CD8-positive, alpha-beta memory T cell (primary cell): ENCODE results near the gene NOC4L. TPM values are rescaled to one million over a fixed set of nuclear protein-coding genes. Genes with fewer than 3 reads are reported as not detected.
A peak's percentile ranks its signal among the peaks of the same experiment; 100 is the strongest.

ENCODE experiments used
- CTCF ChIA-PET: fragments of 350-600 bp; sonication (Branson Sonifier 250); formaldehyde crosslinking; loops from one replicate; lab custom pipeline; 2021; ENCODE audit warnings: antibody characterized with exemption; lab: Charles Lee
- POLR2A ChIA-PET: fragments of 350-600 bp; sonication (Branson Sonifier 250); formaldehyde crosslinking; loops from one replicate; lab custom pipeline; 2021; ENCODE audit warnings: antibody characterized with exemption; lab: Charles Lee
- DNase-seq, 5 donors: peaks; one replicate each; pipeline versions ENCODE4 v3.0.0 to v3.0.0-alpha.2; 2020 to 2022; ENCODE audit warnings: mixed read lengths in 1 of 5
- H3K27ac ChIP-seq: one replicate; pipeline ENCODE4 v1.7.0; 2013; ENCODE audit warnings: low read depth, mild to moderate bottlenecking, low read length, moderate library complexity
- H3K27me3 ChIP-seq: 2 replicates; pipeline ENCODE4 v1.7.0; 2013; ENCODE audit warnings: low read length, mild to moderate bottlenecking; ENCODE audit not compliant: insufficient read depth, poor library complexity, severe bottlenecking
- H3K36me3 ChIP-seq: 2 replicates; pipeline ENCODE4 v1.7.0; 2013; ENCODE audit warnings: mild to moderate bottlenecking, low read length, moderate library complexity; ENCODE audit not compliant: insufficient read depth
- H3K4me1 ChIP-seq: 2 replicates; pipeline ENCODE4 v1.7.0; 2013; ENCODE audit warnings: mild to moderate bottlenecking, low read length, moderate library complexity; ENCODE audit not compliant: insufficient read depth
- H3K4me3 ChIP-seq: 2 replicates; pipeline ENCODE4 v1.7.0; 2013; ENCODE audit warnings: mild to moderate bottlenecking, low read length
- H3K9me3 ChIP-seq: 2 replicates; pipeline ENCODE4 v1.7.0; 2013; ENCODE audit warnings: mild to moderate bottlenecking, low read length
- H3K27ac Mint-ChIP-seq, 8 donors: one replicate each; pipeline ENCODE4 v1.8.0; 2020 to 2021; ENCODE audit warnings: mixed read lengths in 8 of 8, mild to moderate bottlenecking in 6 of 8, inconsistent platforms in 3 of 8, moderate library complexity in 3 of 8
- H3K27me3 Mint-ChIP-seq, 2 donors: one replicate each; pipeline ENCODE4 v1.8.0; 2020 to 2021; ENCODE audit warnings: mixed read lengths in 2 of 2, mild to moderate bottlenecking in 1 of 2, moderate library complexity in 1 of 2
- H3K36me3 Mint-ChIP-seq, 3 donors: one replicate each; pipeline ENCODE4 v1.8.0; 2020 to 2021; ENCODE audit warnings: mixed read lengths in 3 of 3, inconsistent platforms in 1 of 3, mild to moderate bottlenecking in 1 of 3
- H3K4me1 Mint-ChIP-seq, 3 donors: one replicate each; pipeline ENCODE4 v1.8.0; 2020 to 2021; ENCODE audit warnings: mixed read lengths in 3 of 3, inconsistent platforms in 1 of 3, mild to moderate bottlenecking in 1 of 3
- H3K4me3 Mint-ChIP-seq, 7 donors: one replicate each; pipeline ENCODE4 v1.8.0; 2020 to 2021; ENCODE audit warnings: mixed read lengths in 7 of 7, mild to moderate bottlenecking in 6 of 7, moderate library complexity in 4 of 7, inconsistent platforms in 2 of 7
- H3K9me3 Mint-ChIP-seq, 5 donors: one replicate each; pipeline ENCODE4 v1.8.0; 2020 to 2022; ENCODE audit warnings: mixed read lengths in 5 of 5, mild to moderate bottlenecking in 3 of 5, moderate library complexity in 2 of 5, inconsistent platforms in 1 of 5
- polyA plus RNA-seq: library from polyadenylated mRNA; unstranded; fragments of 300-500 nt; fragmentation: Illumina TruSeq; gene quantifications from one replicate; pipeline ENCODE4 v1.2.3, GENCODE V29; 2021
- total RNA-seq, 2 experiments: library from RNA; stranded (reverse); gene quantifications; one replicate each; pipeline ENCODE4 v1.2.3, GENCODE V29; 2021

NOC4L gene
- total and polyA plus RNA-seq, 3 experiments from 2014 or later = 25.1 to 56.0 (median 55.7) TPM

GRCh38 chr12:132116709-132117557, 27.3 kb upstream of the NOC4L start:
- no peak overlapping the region for H3K4me3 ChIP-seq
- POLR2A ChIA-PET = no interaction called here
- no peak overlapping the region for H3K27ac ChIP-seq
- H3K9me3 ChIP-seq = no peaks in the 10 kb centered on the region
- H3K9me3 Mint-ChIP-seq = no peaks in the 10 kb centered on the region
- H3K27me3 ChIP-seq = no peaks in the 10 kb centered on the region
- H3K36me3 Mint-ChIP-seq = peaks cover 0 to 57% (median 15%) of the 10 kb centered on the region in 3 donors
- H3K4me3 Mint-ChIP-seq = no peak overlapping the region
- no peak for DNase-seq
- CTCF ChIA-PET = no interaction called here
- no peaks in the 10 kb centered on the region for H3K4me1 Mint-ChIP-seq
- no peaks in the 10 kb centered on the region for H3K27me3 Mint-ChIP-seq
- no peaks in the 10 kb centered on the region for H3K36me3 ChIP-seq
- peak overlapping the region in 1 of 8 donors; percentile 29 for H3K27ac Mint-ChIP-seq
- H3K4me1 ChIP-seq = no peaks in the 10 kb centered on the region

- H3K4me1 Mint-ChIP-seq = no peaks in the 10 kb centered on the region
- Histone ChIP-seq H3K9me3 (no peaks in the 10 kb centered on the region), H3K27me3 (no peaks in the 10 kb centered on the region), H3K27ac (no peak overlapping the region), H3K36me3 (no peaks in the 10 kb centered on the region), H3K4me3 (no peak overlapping the region), H3K4me1 (no peaks in the 10 kb centered on the region)
- CTCF ChIA-PET = no interaction called here
- H3K9me3 Mint-ChIP-seq = no peaks in the 10 kb centered on the region
- H3K27ac Mint-ChIP-seq = no peak overlapping the region
- H3K4me3 Mint-ChIP-seq = no peak overlapping the region
- no peaks in the 10 kb centered on the region for H3K27me3 Mint-ChIP-seq
- H3K36me3 Mint-ChIP-seq = peaks cover 0 to 61% (median 17%) of the 10 kb centered on the region in 3 donors
- POLR2A ChIA-PET = no interaction called here
- DNase-seq = no peak
Observed at GRCh38 chr12:132117558-132117875, 26.7 kb upstream of the NOC4L start.

- H3K4me3 Mint-ChIP-seq = no peak overlapping the region
- H3K27me3 Mint-ChIP-seq = no peaks in the 10 kb centered on the region
- Histone ChIP-seq H3K27me3 (no peaks in the 10 kb centered on the region), H3K4me1 (no peaks in the 10 kb centered on the region), H3K4me3 (no peak overlapping the region), H3K36me3 (no peaks in the 10 kb centered on the region), H3K27ac (no peak overlapping the region), H3K9me3 (no peaks in the 10 kb centered on the region)
- H3K27ac Mint-ChIP-seq = no peak overlapping the region
- H3K36me3 Mint-ChIP-seq = peaks cover 0 to 58% (median 17%) of the 10 kb centered on the region in 3 donors
- DNase-seq = no peak
- no peaks in the 10 kb centered on the region for H3K9me3 Mint-ChIP-seq
- POLR2A ChIA-PET = no interaction called here
- no peaks in the 10 kb centered on the region for H3K4me1 Mint-ChIP-seq
- CTCF ChIA-PET = no interaction called here
Observed at GRCh38 chr12:132118876-132119275, 25.4 kb upstream of the NOC4L start.

- CTCF ChIA-PET = no interaction called here
- no peaks in the 10 kb centered on the region for H3K27me3 Mint-ChIP-seq
- peaks cover 8% of the 10 kb centered on the region for H3K36me3 ChIP-seq
Observed at GRCh38 chr12:132121283-132121682, 23.0 kb upstream of the NOC4L start.

GRCh38 chr12:132123970-132124765, 20.1 kb upstream of the NOC4L start:
- Histone ChIP-seq H3K27me3 (no peaks in the 10 kb centered on the region), H3K4me1 (no peaks in the 10 kb centered on the region), H3K36me3 (peaks cover 21% of the 10 kb centered on the region), H3K27ac (no peak overlapping the region), H3K9me3 (peaks cover 6% of the 10 kb centered on the region), H3K4me3 (no peak overlapping the region)
- H3K9me3 Mint-ChIP-seq = peaks cover 5 to 9% (median 6%) of the 10 kb centered on the region in 5 donors
- no peak for DNase-seq
- ChIA-PET POLR2A (no interaction called here), CTCF (no interaction called here)
- H3K27ac Mint-ChIP-seq = peak overlapping the region in 2 of 8 donors; percentile 51 to 64
- no peaks in the 10 kb centered on the region for H3K27me3 Mint-ChIP-seq
- no peaks in the 10 kb centered on the region for H3K4me1 Mint-ChIP-seq
- H3K4me3 Mint-ChIP-seq = no peak overlapping the region
- peaks cover 31 to 71% (median 35%) of the 10 kb centered on the region in 3 donors for H3K36me3 Mint-ChIP-seq

More at GRCh38 chr12:132121283-132121682, 23.0 kb upstream of the NOC4L start:
- H3K36me3 Mint-ChIP-seq = peaks cover 9 to 60% (median 22%) of the 10 kb centered on the region in 3 donors
- Histone ChIP-seq H3K27me3 (no peaks in the 10 kb centered on the region), H3K4me1 (no peaks in the 10 kb centered on the region), H3K4me3 (no peak overlapping the region), H3K9me3 (no peaks in the 10 kb centered on the region), H3K27ac (no peak overlapping the region)
- H3K4me3 Mint-ChIP-seq = no peak overlapping the region
- H3K9me3 Mint-ChIP-seq = no peaks in the 10 kb centered on the region
- no peak overlapping the region for H3K27ac Mint-ChIP-seq
- POLR2A ChIA-PET = no interaction called here
- DNase-seq = no peak
- no peaks in the 10 kb centered on the region for H3K4me1 Mint-ChIP-seq

- peaks cover 34 to 70% (median 35%) of the 10 kb centered on the region in 3 donors for H3K36me3 Mint-ChIP-seq
- Histone ChIP-seq H3K36me3 (peaks cover 21% of the 10 kb centered on the region), H3K4me1 (no peaks in the 10 kb centered on the region), H3K27me3 (no peaks in the 10 kb centered on the region), H3K4me3 (no peak overlapping the region), H3K27ac (no peak overlapping the region), H3K9me3 (peaks cover 6% of the 10 kb centered on the region)
- CTCF ChIA-PET = no interaction called here
- POLR2A ChIA-PET = interaction anchor here (0.7 kb wide), 1 partner anchor 118 kb away, joined by 3 read pairs; no protein-coding TSS in a partner anchor
- peaks cover 5 to 9% (median 8%) of the 10 kb centered on the region in 5 donors for H3K9me3 Mint-ChIP-seq
- DNase-seq = no peak
- H3K4me3 Mint-ChIP-seq = no peak overlapping the region
- H3K27me3 Mint-ChIP-seq = no peaks in the 10 kb centered on the region
- H3K27ac Mint-ChIP-seq = no peak overlapping the region
- no peaks in the 10 kb centered on the region for H3K4me1 Mint-ChIP-seq
Observed at GRCh38 chr12:132124766-132125425, 19.4 kb upstream of the NOC4L start.

- no peak for DNase-seq
- peaks cover 5 to 9% (median 8%) of the 10 kb centered on the region in 5 donors for H3K9me3 Mint-ChIP-seq
- no peak overlapping the region for H3K4me3 ChIP-seq
- peaks cover 6% of the 10 kb centered on the region for H3K9me3 ChIP-seq
- CTCF ChIA-PET = no interaction called here
- H3K27ac Mint-ChIP-seq = no peak overlapping the region
- peaks cover 33 to 67% (median 34%) of the 10 kb centered on the region in 3 donors for H3K36me3 Mint-ChIP-seq
- H3K27me3 Mint-ChIP-seq = no peaks in the 10 kb centered on the region
- H3K4me1 Mint-ChIP-seq = no peaks in the 10 kb centered on the region
- POLR2A ChIA-PET = no interaction called here
- H3K27me3 ChIP-seq = no peaks in the 10 kb centered on the region
- peaks cover 21% of the 10 kb centered on the region for H3K36me3 ChIP-seq
- no peak overlapping the region for H3K4me3 Mint-ChIP-seq
- H3K27ac ChIP-seq = no peak overlapping the region
- H3K4me1 ChIP-seq = no peaks in the 10 kb centered on the region
Observed at GRCh38 chr12:132125736-132126135, 18.5 kb upstream of the NOC4L start.
